NCI-H446 (cell line): ENCODE results near the gene KCNG2.

Source experiments
- DNase-seq, 2 experiments: peaks; one replicate each; lab custom pipeline; 2025; lab: John Stamatoyannopoulos, UW

KCNG2 gene

DNA sequence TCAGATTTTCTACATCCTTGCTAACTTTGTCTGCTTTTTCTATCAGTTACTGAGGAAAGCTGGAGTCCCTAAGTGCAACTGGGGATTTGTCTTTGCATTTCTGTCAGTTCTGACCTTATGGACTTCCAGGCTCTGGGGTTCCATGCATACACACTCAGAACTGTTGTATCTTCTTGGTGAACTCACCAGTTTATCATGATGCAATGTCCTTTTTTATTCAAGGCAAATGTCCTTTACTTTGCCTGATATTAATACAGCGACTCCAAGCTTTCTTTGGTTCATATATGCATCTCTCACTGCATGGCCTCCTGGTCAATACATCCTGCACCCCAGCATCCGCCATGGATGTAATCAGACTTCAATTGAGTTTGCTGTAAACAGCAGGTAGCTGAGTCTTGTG is 109.0 kb downstream of the KCNG2 start:
- DNase-seq: no peak

DNA sequence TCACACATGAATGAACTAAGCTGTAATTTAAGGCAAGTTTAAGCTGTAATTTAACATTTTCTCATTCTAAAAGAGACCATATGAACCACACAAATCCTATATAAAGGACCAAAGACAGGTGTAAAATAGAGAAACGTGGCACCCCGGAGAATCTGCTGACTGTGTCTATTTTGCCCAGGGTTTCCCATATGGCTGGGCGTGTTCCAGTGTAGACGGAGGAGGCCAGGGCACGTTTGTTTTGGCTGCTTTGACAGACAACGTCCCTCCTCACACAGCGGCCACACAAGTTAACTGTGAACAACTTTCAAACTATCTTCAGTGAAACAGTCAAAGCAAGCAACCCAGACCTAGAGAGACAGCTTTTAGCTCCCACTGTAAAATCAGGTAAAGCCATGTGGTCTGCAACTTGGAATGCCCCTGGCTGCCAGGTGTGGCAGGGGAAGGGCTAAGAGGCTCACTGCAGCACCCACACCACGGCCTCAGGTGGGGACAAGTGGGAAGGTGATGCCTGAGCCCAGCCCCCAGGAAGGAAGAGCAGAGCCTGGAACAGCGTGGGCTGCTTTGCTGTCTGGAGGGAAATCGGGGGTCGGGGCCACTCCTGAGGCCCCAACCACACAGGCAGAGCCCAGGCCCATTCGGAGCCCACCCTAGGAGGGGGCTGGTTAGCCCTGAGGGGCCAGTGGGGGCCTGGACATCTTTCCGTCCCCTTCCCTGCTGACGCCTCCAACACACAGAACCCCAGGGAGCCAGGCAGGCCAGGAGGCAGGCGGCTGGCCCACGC is 113.0 kb downstream of the KCNG2 start:
- no peak for DNase-seq

- no peak for DNase-seq
Measured at GRCh38 chr18:79911344-79912270, 113.9 kb downstream of the KCNG2 start.

GRCh38 chr18:79912409-79912991 is 114.8 kb downstream of the KCNG2 start:
- DNase-seq: no peak

GRCh38 chr18:79912994-79913831 is 115.5 kb downstream of the KCNG2 start:
- no peak for DNase-seq

GRCh38 chr18:79914614-79915160 is 116.9 kb downstream of the KCNG2 start:
- DNase-seq: no peak

- no peak for DNase-seq
Measured at GRCh38 chr18:79915161-79916127, 117.7 kb downstream of the KCNG2 start.

- no peak for DNase-seq
Measured at GRCh38 chr18:79916128-79916494, 118.4 kb downstream of the KCNG2 start.

DNA sequence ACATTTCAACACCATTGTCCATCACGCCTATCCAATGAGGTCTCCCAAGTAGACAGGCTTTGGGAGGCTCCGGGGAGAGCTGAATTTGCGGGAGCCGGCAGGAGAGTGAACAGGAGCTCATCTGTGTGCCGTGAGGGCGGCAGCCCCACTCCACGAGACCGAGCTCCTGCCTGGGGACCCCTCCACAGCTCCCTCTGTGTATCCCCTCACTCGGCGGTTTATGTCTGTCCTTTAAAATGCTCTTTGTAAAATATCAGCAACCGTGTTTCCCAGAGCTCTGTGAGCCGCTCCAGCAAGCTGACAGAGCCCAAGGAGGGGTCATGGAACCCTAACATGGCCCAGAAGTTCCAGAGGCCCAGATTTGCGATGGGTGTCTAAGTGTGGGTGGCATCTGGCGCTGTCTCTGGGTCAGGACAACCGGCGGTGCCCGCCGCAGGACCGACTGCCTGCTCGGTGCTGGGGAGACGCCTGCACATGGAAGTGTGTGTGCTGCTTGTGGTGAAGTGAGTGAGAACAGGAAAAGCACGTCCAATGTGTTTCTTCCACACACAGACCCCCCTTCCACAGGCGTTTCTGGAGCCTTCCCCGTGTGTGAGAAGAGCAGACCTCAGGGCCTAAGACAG is 118.9 kb downstream of the KCNG2 start:
- DNase-seq: no peak

GRCh38 chr18:79917169-79917852 is 119.6 kb downstream of the KCNG2 start:
- DNase-seq: no peak

DNA sequence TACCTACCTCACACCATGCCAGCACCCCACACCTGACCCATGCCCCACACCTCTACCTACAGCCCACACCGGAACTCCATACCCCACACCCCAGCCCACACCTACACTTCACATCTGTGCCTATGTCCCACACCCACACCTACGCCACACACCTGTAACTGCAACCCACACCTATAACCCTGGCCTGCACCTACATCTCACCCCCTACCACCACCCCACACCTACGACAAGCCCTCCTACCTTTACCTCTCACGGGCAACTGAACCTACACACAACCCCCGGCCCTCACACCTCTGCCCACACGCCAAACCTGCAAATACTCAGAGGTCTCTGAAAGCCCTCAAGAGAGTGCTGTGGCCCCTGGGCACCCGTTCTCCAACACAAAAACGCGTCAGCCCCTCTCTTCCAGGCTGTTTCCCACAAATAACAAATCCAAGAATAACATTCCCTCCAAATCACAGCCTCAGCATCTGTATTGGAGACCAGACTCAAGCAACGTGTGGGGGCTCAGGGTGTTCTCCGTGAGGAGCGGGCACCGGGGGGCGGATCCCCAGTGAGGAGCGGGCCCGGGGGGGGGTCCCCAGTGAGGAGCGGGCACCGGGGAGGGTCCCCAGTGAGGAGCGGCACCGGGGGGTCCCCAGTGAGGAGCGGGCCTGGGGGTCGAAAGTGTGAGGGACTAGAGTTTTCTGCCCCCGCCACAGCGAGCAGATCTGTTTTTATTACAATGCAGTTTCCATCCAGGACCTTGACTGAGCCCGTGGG is 120.3 kb downstream of the KCNG2 start:
- no peak for DNase-seq

- no peak for DNase-seq
Measured at GRCh38 chr18:79918615-79919011, 120.9 kb downstream of the KCNG2 start.

DNA sequence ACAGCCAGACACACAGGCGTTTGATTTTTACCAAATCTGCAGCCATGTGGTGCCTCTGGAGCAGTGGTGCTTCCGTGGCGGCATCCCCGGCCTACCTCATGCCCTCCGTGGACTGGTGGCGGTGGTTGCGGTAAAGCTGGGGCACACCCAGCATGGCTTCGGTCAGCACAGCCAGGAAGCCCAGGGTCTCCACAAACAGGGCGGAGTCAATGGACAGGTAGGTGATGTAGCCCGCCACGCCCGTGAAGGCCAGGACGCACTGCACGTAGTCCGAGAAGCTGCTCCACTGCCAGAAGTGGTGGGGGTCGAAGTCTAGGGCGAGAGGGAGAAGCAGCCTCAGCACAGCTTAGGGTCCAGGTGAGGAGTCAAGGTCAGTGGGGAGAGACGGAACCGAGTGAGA is 121.4 kb downstream of the KCNG2 start:
- no peak for DNase-seq

DNA sequence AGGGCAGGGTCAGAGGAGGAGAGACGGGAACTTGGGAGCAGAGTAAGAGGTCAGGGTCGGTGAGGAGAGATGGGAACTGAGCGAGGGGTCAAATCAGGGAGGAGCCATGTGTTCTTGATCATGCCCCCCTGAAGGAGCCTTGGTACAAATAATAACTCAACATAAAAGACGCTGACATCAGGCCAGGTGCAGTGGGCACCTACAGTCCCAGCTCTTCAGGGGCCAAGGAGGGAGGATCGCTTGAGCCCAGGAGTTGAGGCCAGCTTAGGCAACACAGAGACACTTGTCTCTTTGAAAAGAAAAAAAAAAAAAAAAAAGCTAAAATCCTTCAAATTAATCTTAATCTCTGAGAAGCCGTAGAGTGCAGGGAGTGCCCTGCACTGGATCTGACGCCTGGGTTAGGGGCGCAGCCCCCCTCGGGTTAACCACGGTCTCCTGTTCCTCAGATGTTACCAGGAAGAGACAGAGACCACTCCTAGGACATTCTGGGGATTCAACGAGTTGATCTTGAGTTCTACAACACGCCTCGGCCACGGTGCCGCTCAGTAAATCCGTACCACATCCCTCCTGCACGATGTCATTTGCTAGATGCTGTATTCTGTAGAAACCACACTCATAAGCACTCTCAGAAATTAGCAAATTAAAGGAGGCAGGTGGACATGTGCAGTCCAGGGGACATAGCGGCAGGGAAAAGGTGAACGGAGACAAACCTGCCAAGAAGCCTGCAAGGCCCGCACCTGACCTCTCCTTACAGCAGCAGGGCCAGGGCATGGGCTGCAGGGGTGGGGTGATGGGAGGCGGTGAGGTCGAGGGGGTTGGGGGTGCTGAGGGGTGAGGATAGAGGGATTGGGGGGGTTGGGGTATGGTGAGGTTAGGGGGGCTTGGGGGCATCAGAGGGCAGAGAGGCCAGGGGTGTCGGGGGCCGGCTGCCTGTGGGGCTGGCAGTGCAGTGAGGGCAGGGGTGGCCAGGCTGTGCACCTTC is 124.5 kb downstream of the KCNG2 start:
- DNase-seq: no peak

- DNase-seq: no peak
Measured at GRCh38 chr18:79922971-79923411, 125.3 kb downstream of the KCNG2 start.

GRCh38 chr18:79923896-79924585 is 126.3 kb downstream of the KCNG2 start:
- no peak for DNase-seq
